ENCODE measurements around the gene ITCH.

DNA sequence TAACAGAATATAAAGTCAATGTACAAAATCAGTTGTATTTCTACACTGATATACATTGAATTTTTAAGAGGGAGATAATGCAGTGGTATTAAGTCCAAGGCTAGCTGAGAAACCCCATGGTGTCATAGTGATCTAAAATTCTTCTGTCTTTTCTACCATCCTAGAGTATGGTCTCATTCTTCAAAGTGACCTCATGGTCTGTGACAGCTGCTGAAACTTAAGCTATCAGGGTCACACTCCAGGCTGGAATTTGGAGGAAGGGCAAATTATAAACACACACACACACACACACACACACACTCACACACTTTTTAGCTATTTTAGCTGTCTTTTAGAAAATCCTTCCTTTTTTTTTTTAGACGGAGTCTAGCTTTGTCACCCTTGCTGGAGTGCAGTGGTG is 105.9 kb downstream of the ITCH start:
- TF ChIP-seq EP300 (IDR thresholded peaks at IDR 0.05), result no peak
- TF ChIP-seq CTCF (IDR thresholded peaks at IDR 0.05), result no peak
- TF ChIP-seq POLR2A (IDR thresholded peaks at IDR 0.05), result no peak

Data from ovary (tissue), 3 donors.